HG03097 (cell line): Measurements from ENCODE around the gene SGPL1.
"Not testable (repeated sequence)": the region's sequence is repeated elsewhere in the genome, so short reads cannot be mapped to it uniquely, and the experiment has no call there.

Source experiments
- ATAC-seq: cut with Tn5 transposase; IDR thresholded peaks from one replicate; pipeline ENCODE4 v1.9.1; 2021; ENCODE audit not compliant: unreplicated experiment, low FRiP score

Gene SGPL1

GRCh38 chr10:70815504-70816219 is at the start of gene SGPL1:
Gene SGPL1, plus strand, starts transcription at chr10:70815948. Its CDS starts 906 bp downstream, at chr10:70816854.
- peak; percentile 83 for ATAC-seq

GRCh38 chr10:70768026-70768685 is 47.6 kb upstream of the SGPL1 start:
- not testable (repeated sequence) for ATAC-seq

GRCh38 chr10:70769121-70769520 is 46.6 kb upstream of the SGPL1 start:
- no peak for ATAC-seq

- no peak for ATAC-seq
These were observed 45.7 kb upstream of the SGPL1 start for GRCh38 chr10:70770001-70770400.

- ATAC-seq, result not testable (repeated sequence)
These were observed 45.2 kb upstream of the SGPL1 start for GRCh38 chr10:70770516-70770915.

GRCh38 chr10:70771311-70772194 is 44.2 kb upstream of the SGPL1 start:
- ATAC-seq, result no peak

- ATAC-seq, result no peak
These were observed 43.1 kb upstream of the SGPL1 start for GRCh38 chr10:70772627-70773026.

GRCh38 chr10:70773461-70773860 is 42.3 kb upstream of the SGPL1 start:
- no peak for ATAC-seq

- ATAC-seq, result no peak
These were observed 41.6 kb upstream of the SGPL1 start for GRCh38 chr10:70773965-70774809.

GRCh38 chr10:70774810-70775678 is 40.7 kb upstream of the SGPL1 start:
- ATAC-seq, result no peak

- no peak for ATAC-seq
These were observed 39.9 kb upstream of the SGPL1 start for GRCh38 chr10:70775679-70776454.

- no peak for ATAC-seq
These were observed 39.2 kb upstream of the SGPL1 start for GRCh38 chr10:70776455-70777005.

GRCh38 chr10:70777063-70777875 is 38.5 kb upstream of the SGPL1 start:
- ATAC-seq, result no peak

GRCh38 chr10:70778267-70778924 is 37.4 kb upstream of the SGPL1 start:
- no peak for ATAC-seq

- no peak for ATAC-seq
These were observed 36.7 kb upstream of the SGPL1 start for GRCh38 chr10:70779088-70779487.

- no peak for ATAC-seq
These were observed 36.0 kb upstream of the SGPL1 start for GRCh38 chr10:70779511-70780369.
